H9 (cell line): Measurements from ENCODE around the gene NSUN2. TPM values are rescaled to one million over a fixed set of nuclear protein-coding genes. Genes with fewer than 3 reads are reported as not detected.

Experiments
- DNase-seq: peaks from one replicate; pipeline ENCODE4 v3.0.0-alpha.2; 2017
- H2AFZ ChIP-seq: one replicate; pipeline ENCODE4 v1.6.1; 2013; ENCODE audit warnings: mild to moderate bottlenecking, low read length, control low read depth, moderate library complexity
- H2AK5ac ChIP-seq: 2 replicates; pipeline ENCODE4 v1.6.1; 2013; ENCODE audit warnings: low read length, control low read depth, mixed read lengths; ENCODE audit not compliant: insufficient read length
- H2BK120ac ChIP-seq: one replicate; pipeline ENCODE4 v1.6.1; 2013; ENCODE audit warnings: low read depth, mild to moderate bottlenecking, low read length, control low read depth, inconsistent platforms; ENCODE audit not compliant: poor library complexity, severe bottlenecking
- H2BK12ac ChIP-seq: 2 replicates; pipeline ENCODE4 v1.6.1; 2013; ENCODE audit warnings: low read length, control low read depth, mixed read lengths, low read depth; ENCODE audit not compliant: insufficient read length
- H2BK15ac ChIP-seq: 2 replicates; pipeline ENCODE4 v1.6.1; 2013; ENCODE audit warnings: low read depth, low read length, control low read depth
- H2BK20ac ChIP-seq: one replicate; pipeline ENCODE4 v1.6.1; 2013; ENCODE audit warnings: low read depth, mild to moderate bottlenecking, low read length, control low read depth, inconsistent platforms; ENCODE audit not compliant: poor library complexity, severe bottlenecking
- H2BK5ac ChIP-seq: 2 replicates; pipeline ENCODE4 v1.6.1; 2013; ENCODE audit warnings: low read length, control low read depth, mixed read lengths; ENCODE audit not compliant: insufficient read length
- H3K14ac ChIP-seq: 2 replicates; pipeline ENCODE4 v1.6.1; 2013; ENCODE audit warnings: low read length, control low read depth; ENCODE audit not compliant: insufficient read depth
- H3K18ac ChIP-seq: 2 replicates; pipeline ENCODE4 v1.6.1; 2013; ENCODE audit warnings: low read depth, mild to moderate bottlenecking, mixed read lengths, low read length, control low read depth; ENCODE audit not compliant: insufficient read length
- H3K23ac ChIP-seq: 2 replicates; pipeline ENCODE4 v1.6.1; 2013; ENCODE audit warnings: low read length, control low read depth, mixed read lengths, low read depth; ENCODE audit not compliant: insufficient read length
- H3K23me2 ChIP-seq: 2 replicates; pipeline ENCODE4 v1.6.1; 2013; ENCODE audit warnings: low read depth, mild to moderate bottlenecking, mixed read lengths, low read length, control low read depth; ENCODE audit not compliant: insufficient read length, poor library complexity, severe bottlenecking
- H3K27ac ChIP-seq: 2 replicates; pipeline ENCODE4 v1.5.1; 2013; ENCODE audit warnings: low read length, control low read depth, mixed read lengths, low read depth; ENCODE audit not compliant: insufficient read length
- H3K27me3 ChIP-seq: 2 replicates; pipeline ENCODE4 v1.6.1; 2013; ENCODE audit warnings: low read length, control low read depth, inconsistent platforms; ENCODE audit not compliant: insufficient read depth
- H3K4ac ChIP-seq: 2 replicates; pipeline ENCODE4 v1.6.1; 2013; ENCODE audit warnings: low read depth, mild to moderate bottlenecking, control low read depth, inconsistent platforms, low read length, moderate library complexity
- H3K4me1 ChIP-seq: 2 replicates; pipeline ENCODE4 v1.6.1; 2013; ENCODE audit warnings: low read length, control low read depth, inconsistent platforms; ENCODE audit not compliant: insufficient read depth
- H3K4me2 ChIP-seq: 2 replicates; pipeline ENCODE4 v1.6.1; 2013; ENCODE audit warnings: low read length, control low read depth, mixed read lengths; ENCODE audit not compliant: insufficient read length, insufficient read depth
- H3K56ac ChIP-seq: 2 replicates; pipeline ENCODE4 v1.6.1; 2013; ENCODE audit warnings: low read depth, mild to moderate bottlenecking, mixed read lengths, low read length, control low read depth; ENCODE audit not compliant: insufficient read length
- H3K79me1 ChIP-seq: 2 replicates; pipeline ENCODE4 v1.6.1; 2013; ENCODE audit warnings: low read depth, mild to moderate bottlenecking, moderate library complexity, low read length, control low read depth, inconsistent platforms; ENCODE audit not compliant: insufficient read depth, poor library complexity, severe bottlenecking
- H3K79me2 ChIP-seq: 2 replicates; pipeline ENCODE4 v1.6.1; 2013; ENCODE audit warnings: low read length, control low read depth, inconsistent platforms; ENCODE audit not compliant: insufficient read depth
- H3K9ac ChIP-seq: 2 replicates; pipeline ENCODE4 v1.6.1; 2013; ENCODE audit warnings: low read length, control low read depth, mixed read lengths; ENCODE audit not compliant: insufficient read length; ENCODE audit errors: extremely low read depth
- H3K9me3 ChIP-seq: one replicate; pipeline ENCODE4 v1.6.1; 2013; ENCODE audit warnings: low read depth, low read length, inconsistent platforms; ENCODE audit not compliant: control insufficient read depth
- H3T11ph ChIP-seq: one replicate; pipeline ENCODE4 v1.6.1; 2013; ENCODE audit warnings: mild to moderate bottlenecking, low read length, control low read depth, inconsistent platforms
- H4K20me1 ChIP-seq: one replicate; pipeline ENCODE4 v1.6.1; 2013; ENCODE audit not compliant: control insufficient read depth, insufficient read length, insufficient read depth
- H4K5ac ChIP-seq: 2 replicates; pipeline ENCODE4 v1.6.1; 2013; ENCODE audit warnings: low read depth, mild to moderate bottlenecking, mixed read lengths, low read length, control low read depth; ENCODE audit not compliant: insufficient read length
- H4K8ac ChIP-seq: replicated peaks from 2 replicates; pipeline ENCODE4 v1.6.1; 2013; ENCODE audit warnings: low read length, control low read depth, mixed read lengths, low read depth; ENCODE audit not compliant: insufficient read length
- H4K91ac ChIP-seq: 2 replicates; pipeline ENCODE4 v1.6.1; 2013; ENCODE audit warnings: low read depth, mild to moderate bottlenecking, moderate library complexity, mixed read lengths, low read length, control low read depth; ENCODE audit not compliant: insufficient read length
- H3K27ac Mint-ChIP-seq, 3 experiments: 2 replicates in 2 of 3; 3 replicates in 1 of 3; pipeline ENCODE4 v1.8.0; 2020 to 2021; ENCODE audit warnings: mixed read lengths in 3 of 3, mild to moderate bottlenecking in 1 of 3, moderate library complexity in 1 of 3
- H3K27me3 Mint-ChIP-seq: 2 replicates; pipeline ENCODE4 v1.8.0; 2021; ENCODE audit warnings: low read depth, mild to moderate bottlenecking, moderate library complexity, mixed read lengths
- H3K36me3 Mint-ChIP-seq, 3 experiments: 2 replicates in 2 of 3; 3 replicates in 1 of 3; pipeline ENCODE4 v1.8.0; 2020 to 2021; ENCODE audit warnings: low read depth in 3 of 3, mixed read lengths in 3 of 3; ENCODE audit not compliant: insufficient read depth in 1 of 3
- H3K4me1 Mint-ChIP-seq, 2 experiments: 2 replicates each; pipeline ENCODE4 v1.8.0; 2020; ENCODE audit warnings: mixed read lengths in 2 of 2
- H3K4me3 Mint-ChIP-seq, 2 experiments: 2 replicates in 1 of 2; 3 replicates in 1 of 2; pipeline ENCODE4 v1.8.0; 2020 to 2021; ENCODE audit warnings: mild to moderate bottlenecking in 2 of 2, mixed read lengths in 2 of 2, moderate library complexity in 1 of 2
- H3K9me3 Mint-ChIP-seq, 2 experiments: 2 replicates in 1 of 2; 3 replicates in 1 of 2; pipeline ENCODE4 v1.8.0; 2020; ENCODE audit warnings: mild to moderate bottlenecking in 2 of 2, mixed read lengths in 2 of 2, moderate library complexity in 1 of 2
- CTCF ChIP-seq: fragments of 200-600 bp; sonication (generic); conservative IDR thresholded peaks from 3 replicates; pipeline ENCODE4 v1.8.0; 2021; ENCODE audit warnings: antibody characterized with exemption, mild to moderate bottlenecking
- WGBS: extraction: QIAGEN DNeasy Blood & Tissue Kit; methylation state at CpG from one replicate; pipeline ENCODE4 v1.1.7; 2013; ENCODE audit warnings: missing lambda C conversion rate, low lambda C conversion rate, mixed read lengths; ENCODE audit not compliant: insufficient read length; ENCODE audit errors: extremely low coverage; 5-methylcytosine and 5-hydroxymethylcytosine counted together
- total RNA-seq: library from RNA; stranded (reverse); gene quantifications from 2 replicates; pipeline ENCODE4 v1.2.1, GENCODE V29; 2021

Gene NSUN2
- total RNA-seq, 1 experiment from 2014 or later = 115 TPM

DNA sequence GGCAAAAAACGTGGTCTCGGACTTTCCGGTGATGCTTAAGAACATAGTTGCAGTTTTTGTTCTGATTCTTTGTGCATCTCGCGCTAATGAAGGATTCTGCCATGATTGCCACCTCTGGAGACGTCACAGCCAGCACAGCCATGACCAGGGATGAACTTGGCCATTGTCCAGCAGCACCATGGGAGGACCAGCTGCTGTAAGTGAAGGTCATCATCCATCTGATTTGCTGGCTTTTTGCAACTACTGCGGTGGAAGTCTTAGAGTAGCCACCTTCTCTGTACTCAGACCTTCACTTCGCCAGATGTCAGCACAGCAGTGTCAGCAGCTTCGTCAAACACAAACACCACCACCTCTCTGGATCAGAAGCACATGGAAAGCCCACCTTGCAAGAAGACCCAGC lies 45.7 kb downstream of the NSUN2 start:
- no peak for DNase-seq
- Histone ChIP-seq H3K4ac (no peak overlapping the region), H2BK120ac (no peak overlapping the region), H3K14ac (no peak overlapping the region), H3K4me1 (no peaks in the 10 kb centered on the region), H2BK12ac (no peak overlapping the region), H3T11ph (no peak overlapping the region), H4K20me1 (no peaks in the 10 kb centered on the region), H2BK20ac (no peak overlapping the region), H2BK15ac (no peak overlapping the region), H4K91ac (no peak overlapping the region), H3K23ac (no peak overlapping the region), H3K79me1 (no peaks in the 10 kb centered on the region), H3K79me2 (no peaks in the 10 kb centered on the region), H3K9me3 (no peaks in the 10 kb centered on the region), H2AFZ (no peak overlapping the region), H2AK5ac (no peak overlapping the region), H2BK5ac (no peak overlapping the region), H3K56ac (no peak overlapping the region), H3K27ac (no peak overlapping the region), H3K18ac (no peak overlapping the region), H4K5ac (no peak overlapping the region), H3K23me2 (peaks cover 5% of the 10 kb centered on the region), H3K9ac (no peak overlapping the region), H3K4me2 (no peak overlapping the region), H3K27me3 (peaks cover 3% of the 10 kb centered on the region; the same call in 1 of the 2 replicates), H4K8ac (no peak overlapping the region)
- Mint-ChIP-seq H3K4me3 (no peak overlapping the region), H3K9me3 (no peaks in the 10 kb centered on the region), H3K4me1 (peaks cover 3 to 7% of the 10 kb centered on the region in 2 experiments), H3K27me3 (peaks cover 51% of the 10 kb centered on the region), H3K36me3 (no peaks in the 10 kb centered on the region), H3K27ac (no peak overlapping the region)
- no CpG with 5 or more reads among the region's 9 CpGs for WGBS
- no peak for TF ChIP-seq CTCF
